Prostate gland (tissue), 2 donors: ENCODE data around the gene KLHL2. TPM values are rescaled to one million over a fixed set of nuclear protein-coding genes. Genes with fewer than 3 reads are reported as not detected.

ENCODE experiments used
- DNase-seq: peaks from one replicate; pipeline ENCODE4 v3.0.0-alpha.2; 2019; ENCODE audit warnings: low spot score
- H3K27ac ChIP-seq, 2 donors: fragments of 200-600 bp; sonication (generic); 2 replicates each; pipeline ENCODE4 v1.5.1; 2017 to 2019
- H3K27me3 ChIP-seq: fragments of 200-600 bp; sonication (generic); replicated peaks from 2 replicates; pipeline ENCODE4 v1.5.1; 2019; ENCODE audit not compliant: insufficient read depth
- H3K36me3 ChIP-seq, 2 donors: fragments of 200-600 bp; sonication (generic); 1 replicate in 1 of 2; 2 replicates in 1 of 2; pipeline versions ENCODE4 v1.5.1 to v1.8.1; 2017 to 2019
- H3K4me1 ChIP-seq: fragments of 200-600 bp; sonication (generic); replicated peaks from 2 replicates; pipeline ENCODE4 v1.5.1; 2019
- H3K4me3 ChIP-seq, 2 donors: fragments of 200-600 bp; sonication (generic); 2 replicates each; pipeline ENCODE4 v1.5.1; 2017 to 2019
- H3K9me3 ChIP-seq: fragments of 200-600 bp; sonication (generic); 2 replicates; pipeline ENCODE4 v1.5.1; 2017
- POLR2A ChIP-seq: fragments of 450-650 bp; IDR thresholded peaks from one replicate; pipeline ENCODE4 v1.6.1; 2016; ENCODE audit warnings: antibody characterized with exemption, mild to moderate bottlenecking
- POLR2AphosphoS5 ChIP-seq: sonication (generic); formaldehyde crosslinking; IDR thresholded peaks from one replicate; pipeline ENCODE4 v1.6.1; 2017; ENCODE audit warnings: antibody characterized with exemption
- WGBS: methylation state at CpG from one replicate; pipeline ENCODE4 v1.1.5; 2018; 5-methylcytosine and 5-hydroxymethylcytosine counted together
- intact Hi-C: fragments of 100-400 bp; cut with DNase I; formaldehyde crosslinking; loops from one replicate; pipeline ENCODE4 v1.14.2; 2022
- total RNA-seq, 2 donors: library from RNA; depleted of rRNA; stranded (reverse); fragments of >200 nt; gene quantifications; one replicate each; pipeline ENCODE4 v1.1.0, GENCODE V29; 2016
- TF ChIP-seq, protein P1 (sequence below), 4 experiments: fragments of 200-600 bp in 2 of 4; fragments of 450-650 bp in 2 of 4; sonication (generic) in 2 of 4; IDR thresholded peaks; 1 replicate in 3 of 4; 2 replicates in 1 of 4; pipeline ENCODE4 v1.5.1; 2016 to 2019; ENCODE audit warnings: antibody characterized with exemption in 4 of 4, mild to moderate bottlenecking in 2 of 4, moderate library complexity in 2 of 4

The KLHL2 gene
- total RNA-seq, 2 donors from 2014 or later = 20.4 to 22.2 TPM

DNA sequence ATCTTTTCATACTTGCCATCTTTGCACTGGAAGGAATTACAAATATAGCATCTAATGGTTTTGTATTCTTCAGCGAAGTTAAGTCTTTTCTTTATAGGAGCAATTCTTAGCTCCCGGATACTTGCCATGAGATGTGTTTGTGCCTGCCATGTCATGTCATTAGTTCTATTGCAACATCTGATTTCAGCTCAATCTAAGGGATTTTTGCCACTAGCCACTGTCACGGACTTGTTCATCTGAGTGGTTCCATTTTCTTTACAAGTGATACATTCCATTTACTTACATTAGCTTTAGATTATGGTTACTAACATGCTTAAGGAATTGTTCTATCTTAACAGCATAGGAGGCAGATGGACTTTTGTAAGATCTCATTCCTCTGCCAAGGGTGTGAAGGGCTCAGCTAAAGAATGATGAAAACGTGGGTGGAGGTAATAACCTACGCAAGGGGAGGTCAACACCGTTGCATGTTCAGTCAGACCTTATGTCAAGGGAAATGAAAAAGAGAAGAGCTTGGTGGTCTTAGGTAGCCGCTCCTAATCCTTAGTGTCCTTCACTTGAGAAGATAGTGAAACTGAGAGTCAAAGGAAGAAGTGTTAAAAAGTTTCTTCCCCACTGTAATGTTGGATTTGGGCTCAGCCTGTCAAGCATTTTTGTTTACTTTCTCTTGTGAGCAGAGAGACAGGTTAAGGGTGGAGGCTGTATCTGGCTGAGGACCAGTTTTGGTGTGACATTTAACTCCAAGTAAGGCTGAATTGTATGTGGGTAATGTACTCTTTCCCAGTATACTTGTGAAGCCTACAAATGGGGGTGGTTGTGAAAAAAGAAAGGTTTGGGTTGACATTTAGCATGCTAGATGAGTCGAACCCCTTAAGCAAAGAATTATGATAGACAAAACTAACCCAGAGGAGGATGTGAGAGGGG lies 3.6 kb upstream of the KLHL2 start:
- no peak for TF ChIP-seq POLR2A
- TF ChIP-seq POLR2AphosphoS5 = peak; percentile 8
- intact Hi-C loops = no loop called here
- H3K9me3 ChIP-seq = no peaks in the 10 kb centered on the region
- H3K4me1 ChIP-seq = no peaks in the 10 kb centered on the region
- H3K27ac ChIP-seq = no peak overlapping the region
- no peak for DNase-seq
- no peak overlapping the region for H3K4me3 ChIP-seq
- H3K27me3 ChIP-seq = no peaks in the 10 kb centered on the region
- 78% methylated on average over 8 of the region's 8 CpGs for WGBS
- H3K36me3 ChIP-seq = no peaks in the 10 kb centered on the region

DNA sequence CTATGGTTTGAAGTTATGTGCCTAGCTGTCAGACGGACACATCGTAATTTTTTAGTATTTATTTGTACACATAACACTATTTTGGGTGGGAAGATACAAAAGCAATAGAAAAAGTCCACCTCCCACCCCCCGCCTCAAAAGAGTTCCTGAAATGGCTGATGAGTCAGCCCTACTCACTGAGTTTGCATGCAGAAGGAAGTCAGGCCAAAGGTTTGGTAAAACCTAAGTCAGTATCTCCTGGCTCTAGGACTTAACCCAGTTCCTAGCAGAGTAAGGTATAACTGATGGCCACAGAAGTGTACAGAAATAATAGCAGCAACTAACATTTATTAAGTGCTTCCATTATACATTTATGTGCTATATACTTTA lies 2.9 kb upstream of the KLHL2 start:
- no peak for DNase-seq
- H3K36me3 ChIP-seq = no peaks in the 10 kb centered on the region
- no peak for TF ChIP-seq POLR2A
- TF ChIP-seq, protein P1, sequence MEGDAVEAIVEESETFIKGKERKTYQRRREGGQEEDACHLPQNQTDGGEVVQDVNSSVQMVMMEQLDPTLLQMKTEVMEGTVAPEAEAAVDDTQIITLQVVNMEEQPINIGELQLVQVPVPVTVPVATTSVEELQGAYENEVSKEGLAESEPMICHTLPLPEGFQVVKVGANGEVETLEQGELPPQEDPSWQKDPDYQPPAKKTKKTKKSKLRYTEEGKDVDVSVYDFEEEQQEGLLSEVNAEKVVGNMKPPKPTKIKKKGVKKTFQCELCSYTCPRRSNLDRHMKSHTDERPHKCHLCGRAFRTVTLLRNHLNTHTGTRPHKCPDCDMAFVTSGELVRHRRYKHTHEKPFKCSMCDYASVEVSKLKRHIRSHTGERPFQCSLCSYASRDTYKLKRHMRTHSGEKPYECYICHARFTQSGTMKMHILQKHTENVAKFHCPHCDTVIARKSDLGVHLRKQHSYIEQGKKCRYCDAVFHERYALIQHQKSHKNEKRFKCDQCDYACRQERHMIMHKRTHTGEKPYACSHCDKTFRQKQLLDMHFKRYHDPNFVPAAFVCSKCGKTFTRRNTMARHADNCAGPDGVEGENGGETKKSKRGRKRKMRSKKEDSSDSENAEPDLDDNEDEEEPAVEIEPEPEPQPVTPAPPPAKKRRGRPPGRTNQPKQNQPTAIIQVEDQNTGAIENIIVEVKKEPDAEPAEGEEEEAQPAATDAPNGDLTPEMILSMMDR (IDR thresholded peaks at IDR 0.05) = no peak
- TF ChIP-seq POLR2AphosphoS5 = no peak
- no peaks in the 10 kb centered on the region for H3K9me3 ChIP-seq
- 87% methylated on average over 3 of the region's 3 CpGs for WGBS
- intact Hi-C loops = no loop called here
- H3K27me3 ChIP-seq = no peaks in the 10 kb centered on the region
- no peaks in the 10 kb centered on the region for H3K4me1 ChIP-seq
- H3K4me3 ChIP-seq = no peak overlapping the region
- no peak overlapping the region for H3K27ac ChIP-seq

DNA sequence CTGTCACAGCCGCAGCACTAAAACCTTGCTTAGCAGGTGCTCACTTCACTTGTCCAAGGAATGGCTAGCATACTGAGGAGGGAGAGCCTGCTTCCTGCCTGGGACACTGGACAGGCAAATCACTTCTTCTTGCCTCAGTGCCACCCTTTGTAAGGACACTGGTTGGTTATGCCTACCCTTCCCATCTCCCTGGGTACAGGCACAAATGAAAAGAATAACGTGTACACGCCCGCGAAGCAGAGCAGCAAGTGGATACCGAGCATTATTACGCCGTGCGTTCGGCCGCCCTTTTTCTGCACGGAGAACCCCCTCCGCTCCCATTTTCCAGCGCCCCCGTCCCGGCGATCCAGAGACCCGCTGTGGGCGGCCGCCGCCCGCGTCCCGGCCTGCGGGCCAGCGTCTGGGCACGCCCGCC lies 338 bp upstream of the KLHL2 start:
- peak; percentile 19 for DNase-seq
- under 1% methylated on average over 28 of the region's 28 CpGs for WGBS
- TF ChIP-seq POLR2AphosphoS5 = no peak
- no peak for TF ChIP-seq POLR2A
- TF ChIP-seq, protein P1 (IDR thresholded peaks at IDR 0.05) = no peak
- Histone ChIP-seq H3K27ac (peak overlapping the region; percentile 72 to 84), H3K4me1 (no peaks in the 10 kb centered on the region), H3K4me3 (peak overlapping the region; percentile 82 to 92), H3K9me3 (no peaks in the 10 kb centered on the region), H3K27me3 (no peaks in the 10 kb centered on the region), H3K36me3 (no peaks in the 10 kb centered on the region)
- intact Hi-C loops = loop anchor here (1.0 kb wide), 1 partner anchor 119 kb away; no protein-coding TSS in a partner anchor

DNA sequence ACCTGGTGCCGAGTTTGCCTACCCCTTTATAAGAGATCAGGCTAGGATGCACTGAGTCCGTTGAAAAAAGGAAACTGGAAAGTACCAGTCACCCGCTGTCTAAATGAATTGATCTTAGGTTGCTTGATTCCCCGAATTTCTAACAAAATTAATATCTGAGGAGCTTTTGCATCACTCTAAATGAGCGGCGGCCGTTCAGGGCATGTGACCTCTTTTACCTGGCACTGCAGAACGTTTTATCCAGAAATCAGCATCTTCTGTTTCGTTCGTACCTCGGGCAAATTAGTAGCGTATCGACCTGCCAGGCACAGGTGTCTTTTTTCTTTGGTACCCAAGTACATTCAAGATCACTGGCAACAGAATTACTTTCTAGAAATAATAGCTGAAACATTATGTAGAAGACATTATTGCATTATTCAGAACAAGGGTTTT lies 876 bp downstream of the KLHL2 start:
- no peak for DNase-seq
- WGBS = 4% methylated on average over 13 of the region's 13 CpGs
- intact Hi-C loops = no loop called here
- peak overlapping the region; percentile 82 to 92 for H3K4me3 ChIP-seq
- H3K27me3 ChIP-seq = no peaks in the 10 kb centered on the region
- TF ChIP-seq, protein P1 (IDR thresholded peaks at IDR 0.05) = no peak
- TF ChIP-seq POLR2AphosphoS5 = no peak
- H3K9me3 ChIP-seq = no peaks in the 10 kb centered on the region
- H3K27ac ChIP-seq = peak overlapping the region; percentile 72 to 84
- H3K4me1 ChIP-seq = no peaks in the 10 kb centered on the region
- H3K36me3 ChIP-seq = no peaks in the 10 kb centered on the region

DNA sequence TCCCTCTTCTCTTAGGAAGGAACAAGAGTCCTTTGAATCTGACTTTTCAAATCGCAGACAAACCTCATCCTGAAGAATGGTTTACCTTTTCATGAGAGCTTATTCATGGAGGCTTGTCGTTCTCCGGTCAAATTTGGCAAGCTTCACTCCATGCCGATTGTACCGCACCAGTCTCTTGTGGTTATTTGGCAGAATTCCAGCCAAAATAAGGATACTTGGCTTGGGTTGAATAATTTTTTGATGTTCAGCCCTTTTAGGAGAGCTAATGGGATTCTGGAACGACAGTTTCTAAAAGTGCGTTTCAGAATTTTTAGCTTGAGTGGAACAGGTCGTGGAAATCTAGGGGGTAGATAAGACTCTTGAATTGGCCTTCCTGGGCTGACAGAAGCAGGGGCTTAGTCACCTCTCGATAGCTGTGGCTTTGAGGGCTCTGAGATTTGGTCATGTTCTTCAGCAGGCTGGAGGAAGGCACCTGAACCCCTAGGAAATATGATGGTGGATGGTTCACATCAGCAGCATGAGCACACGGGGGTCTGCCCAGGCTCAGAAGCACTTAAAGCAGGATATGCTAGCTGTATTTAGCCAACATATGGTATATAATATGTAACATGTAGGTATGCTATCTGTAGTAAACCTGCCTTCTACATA lies 1.5 kb downstream of the KLHL2 start:
- Histone ChIP-seq H3K4me3 (peak overlapping the region; percentile 82 to 92), H3K27me3 (no peaks in the 10 kb centered on the region), H3K4me1 (no peaks in the 10 kb centered on the region), H3K27ac (no peak overlapping the region), H3K9me3 (no peaks in the 10 kb centered on the region), H3K36me3 (no peaks in the 10 kb centered on the region)
- WGBS = 44% methylated on average over 10 of the region's 10 CpGs
- intact Hi-C loops = no loop called here
- TF ChIP-seq POLR2AphosphoS5 = no peak
- TF ChIP-seq, protein P1 (IDR thresholded peaks at IDR 0.05) = no peak
- no peak for TF ChIP-seq POLR2A
- no peak for DNase-seq
